NCI-H226 (cell line): ENCODE data around the gene CACNA1D.
A peak's percentile ranks its signal among the peaks of the same experiment; 100 is the strongest.

Source experiments
- DNase-seq: peaks from one replicate; pipeline ENCODE4 v3.0.0-alpha.2; 2015

Gene CACNA1D

DNA sequence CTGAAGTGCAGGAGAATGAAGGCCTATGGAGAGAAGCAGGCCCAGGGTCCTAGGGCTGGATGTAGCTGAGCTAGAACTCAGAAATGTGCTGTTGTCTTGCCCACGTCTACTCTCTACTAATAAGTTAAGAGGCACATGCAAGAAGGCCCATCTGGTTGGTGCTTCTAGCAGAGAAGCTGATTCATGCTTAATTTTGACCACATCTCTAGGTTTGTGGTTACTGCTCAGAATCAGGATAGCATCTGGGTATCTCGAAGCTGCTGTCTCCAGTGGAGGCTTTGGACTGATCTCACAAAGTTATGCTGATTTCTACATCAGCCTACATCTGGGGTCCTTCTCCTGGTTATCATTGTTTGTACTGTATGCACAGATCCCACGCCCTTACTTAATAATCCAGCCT is 87.3 kb downstream of the CACNA1D start:
- peak; percentile 16 for DNase-seq

DNA sequence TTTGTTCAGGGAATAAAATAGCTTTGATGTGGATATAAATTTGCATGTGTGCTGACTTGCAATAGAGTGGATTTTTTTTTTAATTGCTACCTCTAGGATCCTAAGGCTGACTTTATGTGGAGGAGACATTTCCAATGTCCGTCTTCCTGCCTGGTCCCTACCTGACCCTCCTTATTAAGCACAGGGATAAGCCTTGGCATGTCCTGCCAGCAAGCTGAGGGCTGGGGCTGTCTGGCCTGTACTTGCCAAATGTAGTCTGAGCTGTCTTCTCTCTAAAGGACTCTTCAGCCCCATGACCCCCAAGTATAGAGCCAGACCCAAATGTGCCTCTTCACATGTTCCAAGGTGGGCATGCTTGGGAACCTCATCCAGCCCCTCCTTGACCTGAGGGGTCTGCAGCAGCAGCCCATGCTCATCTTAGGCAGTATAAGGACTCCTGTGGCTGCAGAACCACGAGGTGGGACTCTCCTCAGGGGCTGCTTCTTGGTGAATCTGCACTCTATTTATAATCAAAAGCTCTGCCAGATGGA is 88.8 kb downstream of the CACNA1D start:
- no peak for DNase-seq

DNA sequence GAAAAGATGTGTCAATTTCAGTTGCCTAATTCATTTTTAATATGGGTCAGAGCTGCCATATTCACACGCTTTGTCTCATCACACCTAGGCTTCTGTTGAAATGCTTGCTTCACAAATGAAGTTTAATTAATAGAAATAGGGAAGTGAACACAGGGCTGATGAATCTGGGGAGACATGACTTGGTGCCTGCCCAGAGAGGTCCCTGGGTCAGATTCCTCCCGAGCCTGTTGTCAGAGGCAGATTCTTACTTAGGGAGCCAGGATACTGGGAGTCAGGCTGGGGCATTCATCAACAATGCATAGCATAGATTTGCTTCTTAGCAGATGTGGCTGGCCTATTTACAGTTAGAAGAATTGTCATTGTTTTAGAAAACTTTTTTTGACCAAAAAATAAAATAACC is 90.6 kb downstream of the CACNA1D start:
- no peak for DNase-seq

DNA sequence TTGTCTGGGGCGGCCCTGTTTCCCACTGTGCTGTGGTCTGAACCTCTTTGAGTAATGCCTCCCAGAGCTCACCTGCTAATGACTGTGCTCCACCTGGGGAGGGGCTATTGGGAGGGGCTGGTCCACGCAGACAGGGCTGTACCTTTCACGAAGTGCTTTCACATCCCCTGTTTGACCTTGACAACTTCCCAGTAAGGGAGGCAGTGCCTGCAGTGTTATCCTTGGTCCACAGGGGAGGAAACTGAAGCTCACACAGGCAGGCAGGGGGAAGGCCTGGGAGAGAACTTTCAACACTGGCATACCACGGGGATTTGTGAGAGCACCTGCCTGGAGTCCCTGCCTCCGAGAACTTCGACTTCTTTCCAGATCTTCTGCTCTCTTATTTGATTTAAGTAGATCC is 91.2 kb downstream of the CACNA1D start:
- no peak for DNase-seq

DNA sequence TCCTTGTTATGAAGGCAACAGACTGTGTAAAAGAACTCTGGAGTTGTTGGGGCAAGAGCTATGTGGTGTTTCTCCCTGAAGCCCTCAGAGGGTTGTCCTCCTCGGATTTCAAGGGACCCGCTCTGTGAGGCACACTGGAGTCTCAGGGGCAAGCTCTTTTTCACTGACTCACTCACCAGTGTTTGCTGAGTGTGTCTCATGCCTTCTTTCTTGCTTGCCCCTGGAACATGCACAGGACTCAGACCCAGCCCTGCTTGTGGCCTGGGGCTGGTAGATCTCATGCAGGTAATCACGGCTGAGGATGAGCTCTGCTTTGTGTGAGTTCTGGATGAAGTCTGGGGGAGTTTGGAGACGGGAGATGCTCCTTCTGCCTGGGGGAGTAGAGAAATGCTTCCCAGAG is 93.7 kb downstream of the CACNA1D start:
- no peak for DNase-seq

DNA sequence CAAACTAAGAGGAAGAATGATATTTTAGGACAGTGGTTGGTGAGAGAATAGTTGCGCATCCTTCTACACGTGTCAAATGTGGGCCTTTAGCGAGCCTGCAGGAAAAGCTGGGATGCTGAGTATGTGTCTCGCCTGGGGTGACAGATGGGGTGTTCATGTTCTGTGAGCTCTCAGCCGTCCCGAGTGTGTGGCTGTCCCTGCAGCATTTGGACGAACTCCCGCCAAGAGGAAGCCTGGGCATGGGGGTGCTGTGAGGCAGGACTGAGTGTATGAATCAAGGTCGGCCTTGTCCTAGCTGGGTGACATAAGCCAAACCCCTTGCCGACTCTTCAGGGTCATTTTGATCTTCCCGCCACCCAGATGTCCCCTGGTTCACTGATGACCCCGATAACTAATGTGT is 94.8 kb downstream of the CACNA1D start:
- DNase-seq, result no peak

DNA sequence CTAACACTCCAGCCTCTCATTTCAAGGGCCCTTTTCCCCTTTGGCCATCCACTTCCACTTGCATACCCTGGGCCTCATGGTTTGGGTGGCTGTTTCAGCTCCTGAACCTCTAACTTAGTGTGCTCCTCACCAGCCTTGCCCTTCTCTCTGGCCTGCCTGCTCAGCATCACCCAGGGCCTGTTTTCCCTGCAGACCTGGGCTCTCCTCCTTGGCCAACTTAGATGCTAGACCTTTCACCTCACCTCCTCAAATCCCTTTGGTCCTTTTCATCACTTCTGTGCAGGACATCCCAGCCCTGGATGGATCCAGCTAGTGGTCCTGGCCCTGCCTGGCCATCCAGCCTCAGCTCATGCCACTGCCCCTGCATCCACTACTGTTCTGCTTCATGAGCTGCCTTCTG is 95.4 kb downstream of the CACNA1D start:
- DNase-seq, result no peak

DNA sequence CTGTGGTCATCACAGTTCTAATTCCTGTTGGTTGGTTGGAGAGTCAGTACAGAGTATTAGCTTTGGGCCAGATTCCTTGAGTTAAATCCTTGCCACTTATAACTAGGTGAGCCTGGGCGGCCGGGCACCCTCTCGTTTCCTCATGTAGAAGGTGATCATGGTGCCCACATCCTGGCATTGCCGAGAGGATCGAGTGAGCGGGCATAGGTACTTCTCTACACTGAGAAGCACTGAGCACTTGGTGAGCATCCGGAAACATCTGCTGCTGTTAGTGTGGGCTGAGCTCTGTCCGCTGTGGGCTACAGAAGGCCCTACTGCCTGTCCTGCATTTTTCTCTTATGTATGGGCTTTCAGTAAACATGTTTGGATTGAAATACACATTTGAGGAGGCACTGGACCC is 96.2 kb downstream of the CACNA1D start:
- no peak for DNase-seq

DNA sequence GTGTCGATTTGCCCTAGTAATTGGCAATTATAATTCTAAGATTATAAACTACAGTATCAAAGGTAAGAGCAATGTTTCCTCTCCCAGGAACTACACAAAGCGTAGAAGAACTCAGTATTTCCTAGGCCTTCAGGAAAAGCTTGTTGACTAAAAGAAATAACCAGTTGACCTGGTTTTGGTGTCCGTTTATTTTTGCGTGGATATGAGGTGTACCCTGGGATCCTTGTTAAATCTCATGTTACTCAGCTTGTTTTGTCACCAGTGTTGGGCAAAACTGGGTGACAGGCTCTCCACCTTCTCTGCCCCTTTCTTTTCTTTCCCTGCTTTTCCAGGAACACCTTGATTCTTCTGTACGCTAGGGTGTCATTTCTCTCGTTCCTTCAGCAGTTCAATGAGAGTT is 97.2 kb downstream of the CACNA1D start:
- DNase-seq, result no peak

DNA sequence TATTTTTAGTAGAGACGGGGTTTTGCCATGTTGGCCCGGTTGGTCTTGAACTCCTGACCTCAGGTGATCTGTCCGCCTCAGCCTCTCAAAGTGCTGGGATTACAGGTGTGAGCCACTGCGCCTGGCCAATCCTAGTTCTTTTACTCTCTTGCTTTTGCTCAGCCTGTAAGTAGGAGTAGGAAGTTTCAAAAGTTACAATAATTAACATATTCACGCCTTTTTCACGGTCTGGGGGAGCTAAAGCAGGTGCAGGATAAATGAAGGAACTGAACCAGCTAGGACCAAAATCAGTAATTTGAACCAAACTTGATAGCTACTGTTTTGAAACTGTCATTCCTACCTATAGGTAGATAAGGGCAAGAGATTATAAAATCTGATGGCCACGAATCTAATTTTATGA is 98.5 kb downstream of the CACNA1D start:
- DNase-seq, result no peak

DNA sequence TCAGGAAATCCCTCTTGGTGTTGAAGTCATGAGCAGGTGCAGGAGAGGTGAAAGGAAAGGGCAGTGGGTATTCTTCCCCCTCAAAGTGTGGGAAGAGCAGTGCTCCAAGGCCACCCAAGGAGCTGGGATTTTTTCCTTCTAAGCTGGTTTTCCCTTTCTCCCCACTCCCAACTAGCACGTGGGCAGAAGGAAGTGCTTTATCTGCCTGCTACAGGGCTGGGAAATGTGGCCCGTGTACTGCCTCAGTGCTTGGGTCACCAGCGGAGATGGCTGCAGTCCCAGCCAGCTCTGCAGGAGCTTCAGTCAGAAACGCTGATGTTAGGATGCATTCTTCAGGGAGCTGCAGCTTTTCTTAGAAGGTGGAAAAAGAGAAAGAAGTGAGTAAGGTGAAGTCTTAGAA is 99.2 kb downstream of the CACNA1D start:
- no peak for DNase-seq

DNA sequence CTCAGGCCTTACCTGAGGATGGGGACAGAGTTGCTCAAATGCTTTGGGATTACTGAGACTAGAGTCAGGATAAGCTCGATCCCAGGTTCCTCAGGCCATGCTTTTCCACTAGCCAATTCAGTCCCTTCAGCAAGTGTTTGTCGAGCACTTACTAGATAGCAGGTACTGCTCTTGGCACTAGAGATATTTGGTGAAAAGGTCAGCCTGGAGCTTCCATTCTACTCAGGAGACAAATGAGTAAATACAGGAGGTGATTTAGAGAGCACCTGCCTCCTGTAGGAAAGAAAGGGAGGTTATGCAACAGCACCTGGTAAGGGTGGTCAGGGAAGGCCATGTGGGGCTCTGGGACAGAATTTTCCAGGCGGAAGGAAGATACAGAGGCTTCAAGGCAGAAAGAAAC is 99.9 kb downstream of the CACNA1D start:
- no peak for DNase-seq

DNA sequence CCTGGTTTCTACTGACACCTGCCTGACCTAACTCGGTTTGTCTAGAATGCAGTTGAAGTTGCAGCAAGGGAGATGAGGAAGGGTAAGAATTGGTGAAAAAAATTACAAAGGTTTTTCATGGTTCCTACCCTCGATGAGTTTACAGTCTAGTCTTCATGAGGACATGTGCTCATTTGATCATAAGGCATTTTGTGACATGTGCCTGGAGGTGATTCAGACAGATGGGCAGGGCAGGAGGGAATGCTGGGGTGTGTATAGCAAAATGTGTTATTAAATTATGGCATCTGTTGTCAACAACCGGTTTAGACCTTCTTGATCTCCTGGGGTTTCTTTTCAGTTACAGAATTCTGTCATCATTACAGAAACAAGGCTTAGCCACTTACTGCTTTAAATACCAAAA is 101.2 kb downstream of the CACNA1D start:
- DNase-seq, result no peak

DNA sequence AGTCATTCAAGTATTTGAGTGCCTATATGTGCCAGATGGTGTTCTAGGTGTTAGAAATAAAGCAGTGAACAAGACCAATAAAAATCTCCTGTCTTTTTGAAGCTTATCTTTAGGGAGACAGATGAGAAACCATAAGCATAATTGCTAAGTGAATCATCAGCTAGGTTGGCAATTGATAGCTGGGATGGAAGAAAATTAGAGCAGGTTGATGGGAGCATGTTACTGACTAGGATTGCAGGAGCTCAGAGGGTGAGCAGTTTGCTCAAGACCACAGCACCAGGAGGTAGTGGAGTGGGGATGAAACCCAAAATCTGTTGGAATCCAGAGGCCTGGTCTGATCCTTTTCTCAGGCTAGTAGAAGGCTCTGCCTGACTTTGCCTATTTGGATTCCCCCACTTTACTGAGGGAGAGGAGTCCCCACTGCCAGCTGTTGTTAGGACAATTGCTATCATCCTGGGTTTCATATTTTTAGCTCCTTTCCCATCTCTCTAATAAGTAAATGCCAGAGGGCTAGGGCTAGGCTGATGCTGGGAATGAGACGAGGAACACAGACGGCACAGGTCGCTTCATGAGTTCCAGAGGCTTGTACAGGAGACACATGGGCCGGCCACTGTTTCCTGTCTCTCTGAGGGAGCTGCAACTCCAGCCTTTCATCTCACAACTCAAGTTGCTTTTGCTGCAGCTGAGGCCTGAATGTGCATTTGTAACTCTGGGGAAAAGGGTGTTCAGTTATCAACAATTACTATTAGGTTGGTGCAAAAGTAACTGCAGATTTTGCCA is 102.9 kb downstream of the CACNA1D start:
- peak; percentile 58 for DNase-seq

DNA sequence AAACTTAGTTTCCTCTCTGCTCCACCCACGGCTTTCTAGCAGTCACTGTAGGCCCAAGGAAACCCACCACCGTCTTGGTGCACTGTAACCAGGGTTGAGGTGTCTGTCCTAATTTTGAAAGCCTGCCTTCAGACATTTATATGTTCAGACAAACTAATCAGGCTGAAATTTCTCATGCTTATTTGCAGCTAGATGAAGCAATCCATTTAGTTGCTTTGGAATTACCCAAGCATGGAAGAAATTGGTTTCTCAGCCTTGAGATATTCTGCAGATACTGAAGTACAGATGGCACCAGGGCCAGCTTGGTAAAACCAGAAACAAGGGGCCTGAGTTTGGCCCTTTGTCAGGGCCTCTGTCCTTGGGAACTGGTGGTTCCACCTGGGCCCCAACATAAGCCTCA is 105.4 kb downstream of the CACNA1D start:
- DNase-seq, result no peak

DNA sequence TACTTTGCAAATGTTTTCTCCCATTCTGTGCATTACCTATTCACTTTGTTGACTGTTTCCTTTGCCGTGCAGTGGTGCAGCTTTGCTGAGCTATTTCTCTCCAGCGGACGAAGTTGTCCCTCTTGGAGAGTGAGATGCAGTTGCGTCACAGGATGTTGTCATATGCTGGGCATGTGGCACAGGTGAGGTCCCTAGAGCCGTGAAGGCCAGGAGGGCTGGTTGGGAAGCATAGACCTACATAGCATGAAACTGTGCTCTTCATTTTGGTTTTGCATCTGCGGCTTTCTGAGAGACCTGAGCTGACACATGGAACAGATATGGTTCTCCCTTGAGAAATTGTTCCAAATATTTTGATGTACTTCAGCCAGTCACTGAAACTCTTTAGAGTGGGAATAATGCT is 108.5 kb downstream of the CACNA1D start:
- DNase-seq, result no peak

DNA sequence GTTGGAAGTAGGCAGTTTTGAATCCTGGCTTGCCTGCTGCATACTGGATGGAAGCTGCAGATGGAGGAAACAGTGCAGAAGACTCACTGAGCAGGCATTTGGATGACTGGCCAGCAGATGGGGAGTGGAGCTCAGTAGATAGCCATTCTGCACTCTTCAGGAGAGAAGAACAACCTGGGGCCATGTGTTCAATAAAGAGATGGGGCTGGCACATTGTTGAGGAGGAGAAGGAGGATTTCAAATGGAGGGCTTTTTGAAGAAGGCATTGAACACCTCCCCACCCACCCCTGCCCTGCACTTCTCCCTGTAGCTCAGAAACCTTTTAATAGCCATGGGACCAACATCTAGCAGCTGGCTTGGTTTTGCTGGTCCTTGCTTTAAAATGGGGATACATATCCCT is 109.8 kb downstream of the CACNA1D start:
- DNase-seq, result no peak

DNA sequence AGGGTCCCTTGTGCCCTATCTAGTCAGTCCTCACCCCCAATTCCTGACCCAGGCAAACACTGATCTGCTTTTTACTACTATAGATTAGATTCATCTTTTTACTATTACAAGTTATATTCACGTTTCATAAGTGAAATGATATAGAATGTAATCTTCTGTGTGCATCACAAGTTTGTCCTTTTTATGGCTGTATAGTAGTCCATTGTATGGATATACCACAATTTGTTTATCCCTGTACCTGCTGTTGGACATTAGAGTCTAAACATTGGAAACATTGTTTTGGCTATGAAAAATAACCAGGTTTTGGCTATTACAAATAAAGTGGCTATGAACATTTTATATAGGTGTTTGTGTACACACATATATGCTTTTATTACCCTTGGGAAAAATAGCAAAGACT is 112.4 kb downstream of the CACNA1D start:
- DNase-seq, result no peak

DNA sequence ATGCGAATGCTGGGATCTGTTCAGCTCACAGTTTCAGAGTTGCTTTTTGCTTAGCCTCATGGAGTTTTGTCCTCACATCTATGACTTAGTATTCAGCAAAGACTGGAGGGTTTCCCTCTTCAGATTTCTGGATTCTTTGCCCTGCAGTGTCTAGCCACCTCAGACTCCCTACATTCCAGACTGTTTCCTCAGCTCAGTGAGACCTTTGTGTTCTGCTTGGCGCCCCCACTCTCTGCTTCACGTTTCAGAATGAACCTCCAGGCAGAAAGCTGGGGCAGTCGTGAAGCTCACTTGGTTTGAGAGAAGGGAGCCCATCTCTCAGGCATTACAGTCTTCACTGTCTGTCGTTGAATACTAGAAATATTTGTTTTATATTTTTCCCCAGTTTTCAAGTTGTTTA is 118.1 kb downstream of the CACNA1D start:
- no peak for DNase-seq

DNA sequence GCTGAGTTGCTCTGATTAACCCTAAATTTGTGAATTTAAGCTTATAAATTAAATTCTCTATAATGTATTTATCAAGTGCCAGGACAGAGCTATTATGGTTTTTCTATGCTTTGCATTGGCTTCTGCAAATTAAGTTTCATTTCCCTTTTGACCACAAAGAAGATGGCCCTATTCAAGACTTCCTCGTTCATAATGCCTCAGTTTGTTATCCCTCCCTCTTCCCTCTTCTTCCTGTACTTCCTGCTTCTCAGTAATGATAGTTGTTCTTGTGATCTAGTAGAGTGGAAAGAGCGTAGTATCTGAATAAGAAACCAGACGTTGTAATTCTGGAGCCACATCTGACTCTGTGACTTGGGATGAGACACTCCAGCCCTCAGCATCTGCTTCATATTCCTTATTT is 118.7 kb downstream of the CACNA1D start:
- no peak for DNase-seq

DNA sequence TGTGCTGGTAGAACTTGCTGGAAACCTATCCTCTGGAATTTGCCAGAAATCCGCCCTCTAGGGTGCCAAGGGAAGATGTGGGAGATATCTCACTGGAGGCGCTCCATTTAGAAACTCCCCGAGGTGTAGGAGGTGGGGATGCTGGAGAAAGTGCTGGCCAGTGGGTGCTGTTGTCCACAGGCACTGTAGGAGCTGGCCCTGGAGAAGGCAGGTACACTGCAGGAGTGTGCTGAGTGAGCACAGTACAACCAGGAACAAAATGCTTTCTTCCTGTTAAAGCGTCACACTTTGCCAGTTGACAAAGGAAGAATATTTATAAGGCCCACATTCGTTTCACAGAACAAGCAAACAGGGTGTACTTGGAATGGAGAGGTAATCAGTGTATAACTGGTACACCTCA is 119.9 kb downstream of the CACNA1D start:
- no peak for DNase-seq

DNA sequence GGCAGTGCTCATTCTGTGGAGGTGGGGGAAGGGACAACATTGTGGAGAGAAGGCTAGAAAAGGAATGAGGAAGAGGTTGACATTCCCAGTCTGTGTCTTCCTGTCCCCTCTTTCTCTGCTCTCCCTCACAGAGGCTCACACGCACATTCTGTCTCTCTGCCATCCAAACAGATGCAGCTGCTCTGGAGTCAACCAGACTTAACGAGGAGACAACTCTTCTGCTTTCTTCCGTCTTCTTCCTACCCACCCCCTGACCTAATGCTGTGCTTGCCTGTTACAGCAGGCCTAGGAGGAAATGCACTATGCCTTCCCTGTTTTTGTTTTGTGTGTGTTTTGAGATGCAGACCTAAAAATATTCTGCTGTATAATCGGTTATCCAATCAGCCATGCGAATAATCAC is 121.9 kb downstream of the CACNA1D start:
- DNase-seq, result no peak

DNA sequence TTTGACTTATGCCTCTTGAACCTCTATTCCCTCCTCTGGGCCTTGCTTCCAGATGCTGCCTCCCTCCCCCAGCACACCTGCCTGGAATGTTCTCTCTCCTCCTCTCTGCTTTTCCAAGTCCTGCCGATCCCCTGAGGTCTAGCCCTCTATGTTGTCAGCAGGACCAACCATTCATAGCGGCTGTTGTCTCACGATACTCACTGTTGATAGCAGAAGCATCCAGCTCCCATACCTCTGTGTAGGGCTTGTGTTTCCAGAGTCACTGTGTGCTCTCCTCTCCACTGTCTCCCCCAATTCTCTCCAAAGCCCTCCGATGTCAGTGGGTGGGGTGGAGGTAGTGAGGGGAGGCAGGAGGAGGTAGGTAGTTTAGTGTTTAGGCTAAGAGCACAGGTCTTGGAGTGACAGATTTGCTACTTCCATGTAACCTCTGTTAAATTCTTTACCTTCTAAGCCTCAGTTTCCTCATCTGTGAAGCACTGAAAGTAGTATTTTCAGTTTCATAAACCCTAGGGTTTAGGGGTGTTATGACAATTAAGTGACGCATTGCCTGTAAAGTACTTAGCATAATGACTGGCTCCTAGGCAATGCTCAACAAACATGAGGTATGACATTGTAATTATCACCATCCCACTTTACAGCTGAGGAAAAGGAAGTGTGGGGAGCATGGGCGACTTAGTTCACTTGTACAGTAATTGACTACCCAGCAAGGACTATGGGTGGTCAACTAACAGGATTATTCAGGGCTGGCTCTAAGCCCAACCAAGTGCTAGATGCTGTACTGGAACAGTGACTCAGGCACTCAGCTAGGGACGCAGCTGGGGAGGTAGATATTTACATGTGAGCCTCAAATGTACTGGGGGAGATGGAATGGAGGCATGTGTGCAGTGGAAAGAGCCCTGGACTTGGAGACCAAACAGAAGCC is 122.8 kb downstream of the CACNA1D start:
- no peak for DNase-seq

DNA sequence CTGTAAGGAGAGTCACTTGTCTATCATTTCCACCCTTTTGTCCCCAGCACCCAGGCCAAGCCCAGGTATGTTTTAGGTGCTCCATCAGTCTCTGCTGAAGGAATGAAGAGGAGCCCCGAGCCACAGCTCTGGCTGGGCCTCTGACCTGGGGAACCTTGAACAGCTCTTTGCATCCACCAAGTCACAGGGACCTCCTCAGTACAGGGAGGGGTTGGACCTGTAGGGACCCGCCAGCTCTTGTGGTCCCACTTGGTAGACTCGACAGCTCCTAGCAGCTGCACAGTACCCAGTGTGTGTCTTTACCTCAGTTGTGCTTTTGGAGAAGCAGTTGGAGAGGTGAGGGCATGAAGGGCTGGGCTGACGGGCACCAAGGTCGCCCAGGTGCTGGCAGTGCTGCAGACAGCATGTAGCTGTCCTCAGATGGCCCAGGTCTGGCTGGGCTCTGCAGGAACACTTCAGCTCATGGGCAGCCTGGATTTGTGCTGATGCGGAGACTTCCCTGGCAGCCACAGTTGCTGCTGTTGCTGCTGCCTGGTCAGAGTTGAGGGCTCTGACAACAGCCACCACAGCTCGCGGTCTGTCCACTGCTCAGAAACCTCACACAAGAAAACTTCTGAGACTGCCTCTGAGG is 123.6 kb downstream of the CACNA1D start:
- DNase-seq, result no peak
